Mesenchymal stem cell (in vitro differentiated cells and primary cell): ENCODE data around the gene MYADM.

Source experiments
- DNase-seq: peaks from one replicate; pipeline ENCODE4 v3.0.0-alpha.2; 2013
- H2AFZ ChIP-seq: one replicate; pipeline ENCODE4 v1.6.1; 2013; ENCODE audit warnings: low read depth, mild to moderate bottlenecking, control low read depth, inconsistent platforms, low read length, moderate library complexity
- H2AK5ac ChIP-seq: 2 replicates; pipeline ENCODE4 v1.6.1; 2013; ENCODE audit warnings: low read length, moderate library complexity, mild to moderate bottlenecking, inconsistent platforms; ENCODE audit not compliant: severe bottlenecking
- H2BK120ac ChIP-seq: one replicate; pipeline ENCODE4 v1.6.1; 2013; ENCODE audit warnings: low read depth, mild to moderate bottlenecking, inconsistent platforms, low read length, moderate library complexity
- H2BK12ac ChIP-seq, 2 experiments: one replicate each; pipeline ENCODE4 v1.6.1; 2013; ENCODE audit warnings: inconsistent platforms in 2 of 2, low read length in 2 of 2, mild to moderate bottlenecking in 2 of 2, moderate library complexity in 2 of 2, control low read depth in 1 of 2
- H2BK15ac ChIP-seq: one replicate; pipeline ENCODE4 v1.6.1; 2013; ENCODE audit warnings: mild to moderate bottlenecking, low read depth, inconsistent platforms; ENCODE audit not compliant: poor library complexity, severe bottlenecking
- H2BK5ac ChIP-seq: 2 replicates; pipeline ENCODE4 v1.6.1; 2013; ENCODE audit warnings: low read depth, mild to moderate bottlenecking, low read length, control low read depth, inconsistent platforms; ENCODE audit not compliant: poor library complexity, severe bottlenecking
- H3K14ac ChIP-seq, 2 experiments: one replicate each; pipeline ENCODE4 v1.6.1; 2013; ENCODE audit warnings: inconsistent platforms in 2 of 2, low read length in 2 of 2, control low read depth in 1 of 2, mild to moderate bottlenecking in 1 of 2, moderate library complexity in 1 of 2
- H3K18ac ChIP-seq, 2 experiments: one replicate each; pipeline ENCODE4 v1.6.1; 2013; ENCODE audit warnings: inconsistent platforms in 2 of 2, low read length in 2 of 2, control low read depth in 1 of 2, low read depth in 1 of 2, mild to moderate bottlenecking in 1 of 2
- H3K23ac ChIP-seq, 2 experiments: one replicate each; pipeline ENCODE4 v1.6.1; 2013; ENCODE audit warnings: inconsistent platforms in 2 of 2, low read length in 2 of 2, mild to moderate bottlenecking in 2 of 2, moderate library complexity in 2 of 2, control low read depth in 1 of 2
- H3K27ac ChIP-seq: 2 replicates; pipeline ENCODE4 v1.5.1; 2013; ENCODE audit warnings: mild to moderate bottlenecking, moderate library complexity, low read length, control low read depth, inconsistent platforms; ENCODE audit not compliant: poor library complexity, severe bottlenecking
- H3K27me3 ChIP-seq, 2 experiments: 2 replicates each; pipeline versions ENCODE4 v1.6.1 to v1.7.0; 2013; ENCODE audit warnings: low read length in 2 of 2, mild to moderate bottlenecking in 2 of 2, moderate library complexity in 2 of 2, control low read depth in 1 of 2, inconsistent platforms in 1 of 2; ENCODE audit not compliant: control insufficient read depth in 1 of 2, insufficient read depth in 1 of 2
- H3K36me3 ChIP-seq, 2 experiments: 2 replicates each; pipeline versions ENCODE4 v1.6.1 to v1.7.0; 2013; ENCODE audit warnings: low read length in 2 of 2, control low read depth in 1 of 2, inconsistent platforms in 1 of 2, low read depth in 1 of 2, mild to moderate bottlenecking in 1 of 2; ENCODE audit not compliant: insufficient read depth in 2 of 2, control insufficient read depth in 1 of 2
- H3K4ac ChIP-seq, 2 experiments: one replicate each; pipeline ENCODE4 v1.6.1; 2013; ENCODE audit warnings: inconsistent platforms in 2 of 2, low read length in 2 of 2, mild to moderate bottlenecking in 2 of 2, moderate library complexity in 2 of 2, control low read depth in 1 of 2, low read depth in 1 of 2
- H3K4me1 ChIP-seq: 2 replicates; pipeline ENCODE4 v1.6.1; 2013; ENCODE audit warnings: low read depth, low read length, control low read depth; ENCODE audit not compliant: control insufficient read depth, insufficient read depth
- H3K4me2 ChIP-seq: 2 replicates; pipeline ENCODE4 v1.6.1; 2013; ENCODE audit warnings: low read length, mild to moderate bottlenecking, inconsistent platforms; ENCODE audit not compliant: poor library complexity, severe bottlenecking
- H3K4me3 ChIP-seq, 2 experiments: 2 replicates each; pipeline versions ENCODE4 v1.5.1 to v1.7.0; 2013; ENCODE audit warnings: low read length in 2 of 2, mild to moderate bottlenecking in 2 of 2, control low read depth in 1 of 2, low read depth in 1 of 2; ENCODE audit not compliant: insufficient read depth in 1 of 2
- H3K79me1 ChIP-seq: replicated peaks from 2 replicates; pipeline ENCODE4 v1.6.1; 2013; ENCODE audit warnings: mild to moderate bottlenecking, control low read depth, low read length, inconsistent platforms; ENCODE audit not compliant: poor library complexity, severe bottlenecking
- H3K9ac ChIP-seq: 2 replicates; pipeline ENCODE4 v1.7.0; 2013; ENCODE audit warnings: mild to moderate bottlenecking, low read length, moderate library complexity
- H3K9me3 ChIP-seq: 2 replicates; pipeline ENCODE4 v1.7.0; 2013; ENCODE audit warnings: mild to moderate bottlenecking, low read length; ENCODE audit not compliant: control insufficient read depth
- H4K8ac ChIP-seq: one replicate; pipeline ENCODE4 v1.6.1; 2013; ENCODE audit warnings: inconsistent platforms, mild to moderate bottlenecking, low read length, moderate library complexity
- H4K91ac ChIP-seq: one replicate; pipeline ENCODE4 v1.6.1; 2013; ENCODE audit warnings: mild to moderate bottlenecking, low read length, inconsistent platforms
- WGBS: methylation state at CpG from one replicate; pipeline ENCODE4 v1.1.7; 2013; ENCODE audit warnings: mixed read lengths; 5-methylcytosine and 5-hydroxymethylcytosine counted together

Gene MYADM

DNA sequence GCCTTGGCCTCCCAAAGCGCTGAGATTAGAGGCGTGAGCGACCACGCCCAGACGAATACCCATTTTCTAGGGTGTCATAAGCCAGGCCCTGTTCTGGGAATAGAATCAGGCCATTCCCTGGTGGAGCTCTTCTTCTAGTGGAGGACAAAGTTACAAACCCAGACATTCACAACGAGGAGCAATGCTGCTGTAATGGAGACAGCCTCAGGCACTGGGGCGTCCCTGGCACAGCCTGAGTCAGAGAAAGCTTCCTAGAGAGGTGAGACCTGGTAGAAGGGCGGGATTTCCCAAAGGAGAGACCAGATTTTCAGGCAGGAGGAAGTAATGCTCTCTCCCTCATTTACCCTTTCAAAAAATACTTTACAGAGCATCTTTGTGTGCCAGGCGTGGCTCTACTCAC, 27.0 kb downstream of the MYADM start:
- WGBS: 87% methylated on average over 6 of the region's 9 CpGs
- no peak overlapping the region for H3K14ac ChIP-seq
- H3K18ac ChIP-seq: no peak overlapping the region

DNA sequence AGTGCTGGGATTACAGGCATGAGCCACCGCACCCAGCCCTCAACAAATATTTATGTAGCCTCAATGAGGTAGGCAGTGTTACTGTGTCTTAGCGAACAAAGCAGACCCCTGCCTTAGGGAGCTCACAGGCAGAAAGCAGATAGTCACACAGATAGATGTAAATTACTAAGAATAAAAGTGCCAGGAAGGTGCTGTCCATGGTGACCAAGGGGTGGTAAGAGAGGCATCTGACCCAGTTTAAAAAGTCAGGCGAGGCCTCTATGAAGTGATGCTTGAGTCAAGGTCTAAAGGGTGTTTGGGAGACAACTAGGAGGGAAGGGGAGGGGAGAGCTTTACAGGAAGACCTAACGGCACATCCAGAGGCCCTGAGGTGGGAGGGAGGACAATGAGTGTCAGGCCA, 29.0 kb downstream of the MYADM start:
- Histone ChIP-seq H3K4me3 (no peak overlapping the region), H3K9me3 (no peaks in the 10 kb centered on the region), H3K4ac (no peak overlapping the region), H3K9ac (no peak overlapping the region), H4K91ac (no peak overlapping the region), H3K14ac (no peak overlapping the region), H3K27ac (no peak overlapping the region), H2BK5ac (no peak overlapping the region), H2BK12ac (no peak overlapping the region), H3K18ac (no peak overlapping the region), H2AFZ (no peak overlapping the region), H3K23ac (no peak overlapping the region), H3K4me1 (peaks cover 5% of the 10 kb centered on the region), H3K36me3 (no peaks in the 10 kb centered on the region), H2BK15ac (no peak overlapping the region), H2AK5ac (no peak overlapping the region), H2BK120ac (no peak overlapping the region), H3K4me2 (no peak overlapping the region), H4K8ac (no peak overlapping the region), H3K27me3 (peaks cover 22 to 53% of the 10 kb centered on the region in 2 experiments), H3K79me1 (no peaks in the 10 kb centered on the region)
- no peak for DNase-seq
- 64% methylated on average over 4 of the region's 4 CpGs for WGBS

More for the DNA sequence above, 27.0 kb downstream of the MYADM start:
- Histone ChIP-seq H3K4me3 (no peak overlapping the region), H3K79me1 (no peaks in the 10 kb centered on the region), H3K4ac (no peak overlapping the region), H2AK5ac (no peak overlapping the region), H3K27ac (no peak overlapping the region), H3K36me3 (no peaks in the 10 kb centered on the region), H2AFZ (no peak overlapping the region), H3K9ac (no peak overlapping the region), H4K8ac (no peak overlapping the region), H3K9me3 (no peaks in the 10 kb centered on the region), H2BK15ac (no peak overlapping the region), H2BK120ac (no peak overlapping the region), H3K27me3 (peaks cover 22 to 49% of the 10 kb centered on the region in 2 experiments), H2BK12ac (no peak overlapping the region), H3K23ac (no peak overlapping the region), H3K4me2 (no peak overlapping the region), H4K91ac (no peak overlapping the region), H2BK5ac (no peak overlapping the region), H3K4me1 (peaks cover 6% of the 10 kb centered on the region)
- no peak for DNase-seq

DNA sequence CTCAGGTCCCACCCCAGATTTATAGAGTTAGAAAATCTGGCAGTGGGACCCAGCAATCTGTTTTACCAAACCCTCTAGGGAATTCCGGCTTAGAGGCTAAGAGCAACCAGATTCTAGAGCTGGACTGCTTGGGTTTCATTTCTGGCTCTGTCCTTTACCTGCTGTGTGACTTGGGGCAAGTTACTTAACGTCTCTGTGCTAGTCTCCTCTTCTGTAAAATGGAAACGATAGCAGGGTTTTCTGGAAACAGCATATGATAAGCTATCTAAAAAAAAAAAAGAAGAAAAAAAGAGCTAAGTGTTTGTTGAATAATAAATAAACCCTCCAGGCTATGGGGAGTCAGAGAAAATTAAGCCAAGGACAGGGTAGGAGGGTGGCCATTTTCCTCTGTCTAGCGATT, 29.8 kb downstream of the MYADM start:
- Histone ChIP-seq H3K9me3 (no peaks in the 10 kb centered on the region), H3K27me3 (peaks cover 22 to 45% of the 10 kb centered on the region in 2 experiments), H2AK5ac (no peak overlapping the region), H3K14ac (no peak overlapping the region), H3K4me3 (no peak overlapping the region), H2BK15ac (no peak overlapping the region), H3K23ac (no peak overlapping the region), H4K8ac (no peak overlapping the region), H3K9ac (no peak overlapping the region), H2BK120ac (no peak overlapping the region), H2BK5ac (no peak overlapping the region), H3K4ac (no peak overlapping the region), H3K4me1 (peaks cover 5% of the 10 kb centered on the region), H2AFZ (no peak overlapping the region), H3K4me2 (no peak overlapping the region), H2BK12ac (no peak overlapping the region), H3K27ac (no peak overlapping the region), H3K79me1 (no peaks in the 10 kb centered on the region), H3K18ac (no peak overlapping the region), H4K91ac (no peak overlapping the region), H3K36me3 (no peaks in the 10 kb centered on the region)
- WGBS: 44% methylated on average over 3 of the region's 4 CpGs
- DNase-seq: no peak

DNA sequence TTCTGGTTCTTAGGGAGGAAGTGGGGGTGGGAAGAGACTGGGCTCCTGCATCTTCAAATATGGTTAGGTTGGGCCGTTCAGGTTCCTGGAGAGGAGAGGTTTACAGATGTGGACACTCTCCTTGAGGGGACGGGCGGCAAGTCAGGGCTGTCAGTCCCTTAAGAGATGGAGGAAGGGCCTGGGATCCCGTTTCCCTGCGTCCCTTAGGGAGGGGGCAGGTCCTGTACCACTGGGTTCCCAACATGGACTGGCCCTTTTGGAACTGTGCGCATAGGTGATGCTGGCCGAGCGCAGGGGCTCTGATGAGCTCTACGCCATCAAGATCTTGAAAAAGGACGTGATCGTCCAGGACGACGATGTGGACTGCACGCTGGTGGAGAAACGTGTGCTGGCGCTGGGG, 30.5 kb downstream of the MYADM start:
- no peak overlapping the region for H3K4ac ChIP-seq
- H3K4me3 ChIP-seq: no peak overlapping the region
- peaks cover 5% of the 10 kb centered on the region for H3K4me1 ChIP-seq
- H4K8ac ChIP-seq: no peak overlapping the region
- H3K9ac ChIP-seq: no peak overlapping the region
- no peak overlapping the region for H2AFZ ChIP-seq
- no peak overlapping the region for H2BK15ac ChIP-seq
- no peak overlapping the region for H3K4me2 ChIP-seq
- peak overlapping the region in 1 of 2 experiments; percentile 83 for H3K23ac ChIP-seq
- H3K27ac ChIP-seq: no peak overlapping the region
- H3K36me3 ChIP-seq: no peaks in the 10 kb centered on the region
- H3K27me3 ChIP-seq: peaks cover 22 to 38% of the 10 kb centered on the region in 2 experiments
- 10% methylated on average over 16 of the region's 16 CpGs for WGBS
- peak overlapping the region in 1 of 2 experiments; percentile 55 for H3K14ac ChIP-seq
- no peak overlapping the region for H2BK120ac ChIP-seq
- no peak overlapping the region for H2BK5ac ChIP-seq
- no peak overlapping the region for H2AK5ac ChIP-seq
- H3K18ac ChIP-seq: no peak overlapping the region
- no peaks in the 10 kb centered on the region for H3K9me3 ChIP-seq
- no peak overlapping the region for H2BK12ac ChIP-seq
- no peak overlapping the region for H4K91ac ChIP-seq
- H3K79me1 ChIP-seq: no peaks in the 10 kb centered on the region
- no peak for DNase-seq
